T1000 (cell line): ENCODE measurements around the gene TUBE1.
"Not testable (repeated sequence)": the region's sequence is repeated elsewhere in the genome, so short reads cannot be mapped to it uniquely, and the experiment has no call there.

Source experiments
- DNase-seq: peaks from one replicate; lab custom pipeline; 2025; ENCODE audit warnings: mixed read lengths; lab: John Stamatoyannopoulos, UW

TUBE1 gene

DNA sequence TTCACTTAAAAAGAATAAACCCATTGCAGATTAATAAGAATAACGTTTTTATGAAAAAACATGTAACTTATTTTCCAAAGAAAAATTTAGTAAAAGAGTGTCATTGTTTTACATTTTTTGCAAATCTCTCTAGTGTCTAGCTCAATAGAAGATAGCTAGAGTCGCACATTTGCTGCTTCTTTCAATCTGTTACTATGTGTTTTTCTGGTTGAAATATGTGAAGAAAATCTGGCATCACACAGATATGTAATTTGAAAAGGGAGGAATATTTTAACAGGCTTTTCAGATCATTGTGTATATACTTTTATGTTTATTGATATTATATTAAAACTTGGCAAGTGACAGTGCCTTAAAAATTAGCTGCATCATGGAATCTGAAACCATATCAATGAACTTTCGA is 24.3 kb downstream of the TUBE1 start:
- DNase-seq = no peak

DNA sequence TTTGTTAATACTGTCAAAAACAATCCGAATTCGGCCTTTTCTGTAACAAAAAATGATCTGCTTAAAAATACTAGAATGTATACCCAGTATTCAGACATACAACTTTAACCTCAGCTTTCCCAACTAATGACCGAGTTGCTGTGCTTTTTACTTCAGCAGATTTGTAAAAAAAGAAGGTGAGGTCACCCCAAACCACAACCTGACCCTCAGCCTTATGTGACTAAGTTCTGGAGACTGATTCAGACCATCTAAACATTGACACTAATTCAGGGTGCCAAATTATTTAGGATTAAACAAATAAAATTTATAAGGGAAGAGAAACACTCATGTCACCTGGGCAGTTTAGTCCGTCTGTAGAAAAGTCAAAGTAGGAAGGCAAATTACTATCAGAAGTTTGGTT is 25.7 kb downstream of the TUBE1 start:
- no peak for DNase-seq

DNA sequence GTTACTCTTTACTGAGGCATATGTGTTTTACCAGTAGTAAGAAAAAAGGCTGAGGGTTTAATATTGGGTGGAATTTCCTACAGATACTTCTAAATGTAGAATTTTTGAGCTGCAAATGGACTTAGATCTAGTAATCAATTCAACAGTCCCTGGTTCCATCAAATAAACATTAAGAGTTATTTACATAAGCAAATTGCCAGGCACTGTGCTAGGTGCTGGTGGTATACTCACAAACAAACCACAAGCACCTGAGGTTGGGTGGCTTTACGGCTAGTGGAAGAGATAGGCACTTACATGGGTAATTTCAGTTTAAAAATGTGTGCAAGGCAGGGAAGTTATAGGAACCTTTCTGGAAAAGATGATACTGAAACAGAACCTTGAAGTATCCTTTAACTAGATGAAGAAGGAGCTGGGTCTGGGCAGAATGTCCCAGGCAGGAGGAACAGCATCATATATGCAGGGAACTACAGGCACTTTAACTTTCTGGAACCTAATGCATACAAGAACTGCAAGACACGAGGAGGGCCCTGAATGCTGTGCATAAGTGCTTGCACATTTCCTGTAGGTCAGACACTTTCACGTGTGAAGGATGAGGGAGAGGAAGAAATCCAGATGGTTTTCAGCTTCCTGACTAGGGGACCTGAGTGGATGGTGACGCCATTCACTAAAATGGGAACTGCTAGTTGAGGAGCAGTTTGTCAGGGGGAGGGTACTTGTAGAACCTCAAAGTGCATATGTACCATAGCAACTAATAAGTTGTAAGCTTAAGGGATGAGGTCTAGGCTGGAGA is 28.8 kb downstream of the TUBE1 start:
- DNase-seq = no peak

DNA sequence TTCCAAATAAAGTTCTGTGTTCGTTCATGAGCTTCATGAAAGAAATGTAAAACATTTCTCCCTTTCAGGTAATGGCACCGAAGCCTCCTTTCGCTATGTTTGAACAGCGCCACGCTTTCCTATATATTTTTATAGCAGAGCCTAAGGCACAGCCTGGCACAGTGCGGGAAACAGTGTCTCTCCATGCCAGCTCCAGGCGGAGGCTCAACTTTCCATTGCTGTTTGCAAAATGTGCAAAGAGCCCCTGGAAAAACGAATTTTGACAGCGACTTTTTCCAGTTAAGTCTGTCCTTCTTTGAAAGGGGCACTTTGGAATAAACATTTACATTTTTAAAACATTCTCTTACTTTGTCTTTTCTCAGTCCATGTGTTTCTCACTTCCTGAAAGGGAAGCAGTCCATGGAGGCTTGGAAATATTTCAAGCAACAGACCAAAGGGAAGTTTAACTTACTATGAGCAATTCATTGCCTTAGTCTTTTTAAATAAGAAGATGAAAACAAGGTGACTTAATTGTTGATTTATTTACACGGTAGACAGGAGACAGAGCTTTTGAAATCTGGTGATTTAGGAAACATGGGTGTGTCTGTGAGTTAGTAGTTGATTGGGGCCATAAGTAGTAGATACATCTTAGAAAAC is 32.6 kb downstream of the TUBE1 start:
- DNase-seq = no peak

DNA sequence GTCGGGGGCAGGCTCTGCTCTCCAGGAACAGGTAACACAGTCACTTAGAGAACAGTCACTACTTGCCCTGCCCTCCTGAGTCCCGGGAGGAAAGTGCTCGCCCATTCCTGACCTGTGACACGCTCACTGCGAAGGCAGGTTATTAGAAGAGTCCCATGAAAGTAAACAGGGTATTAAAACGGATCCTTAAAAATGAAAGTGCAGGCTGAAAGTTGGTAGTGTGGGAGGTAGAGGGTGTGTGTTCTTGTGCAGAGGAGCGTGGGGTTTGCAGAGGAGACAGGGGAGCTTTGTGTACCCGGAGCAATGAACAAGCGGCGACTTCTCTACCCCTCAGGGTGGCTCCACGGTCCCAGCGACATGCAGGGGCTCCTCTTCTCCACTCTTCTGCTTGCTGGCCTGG is 33.3 kb downstream of the TUBE1 start, which contains the start of gene CCN6:
Gene CCN6 (plus strand): TSS at position 104 of the 400 bp plus-strand sequence. CDS start 254 bp downstream, at position 358.
- no peak for DNase-seq

DNA sequence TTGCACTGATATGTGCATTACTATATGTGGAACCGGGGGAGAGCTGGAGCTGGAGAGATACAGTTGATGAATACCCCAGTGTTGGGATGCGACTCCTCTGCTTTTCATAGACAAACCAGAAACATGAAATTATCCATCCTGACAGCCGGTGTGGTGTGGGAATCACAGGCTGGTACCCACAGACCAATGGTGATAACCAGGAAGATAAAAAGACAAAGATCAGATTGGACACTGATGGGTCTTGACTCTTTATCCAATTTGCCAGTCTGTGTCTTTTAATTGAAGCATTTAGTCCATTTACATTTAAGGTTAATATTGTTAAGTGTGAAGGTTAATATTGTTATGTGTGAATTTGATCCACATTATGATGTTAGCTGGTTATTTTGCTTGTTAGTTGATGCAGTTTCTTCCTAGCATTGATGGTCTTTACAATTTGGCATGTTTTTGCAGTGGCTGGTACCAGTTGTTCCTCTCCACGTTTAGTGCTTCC is 36.0 kb downstream of the TUBE1 start:
- not testable (repeated sequence) for DNase-seq

DNA sequence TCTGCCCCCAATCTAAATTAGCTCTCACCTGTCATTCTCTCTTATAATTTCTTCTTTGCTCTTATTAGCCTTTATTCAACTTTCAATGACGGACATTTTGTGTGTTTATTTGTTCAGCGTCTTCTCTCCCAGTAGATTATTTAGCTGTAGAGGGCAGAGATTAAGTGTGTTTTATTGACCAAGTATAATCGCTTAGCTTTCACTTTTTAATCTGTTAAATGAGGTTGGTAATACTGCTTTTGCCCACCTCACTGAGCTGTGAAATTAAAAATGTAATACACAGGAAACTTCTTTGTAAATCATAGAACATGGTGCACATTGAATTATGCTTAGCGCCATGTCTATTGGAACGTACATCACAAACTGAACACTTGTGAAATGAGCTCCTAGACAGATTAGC is 36.9 kb downstream of the TUBE1 start:
- DNase-seq = no peak

DNA sequence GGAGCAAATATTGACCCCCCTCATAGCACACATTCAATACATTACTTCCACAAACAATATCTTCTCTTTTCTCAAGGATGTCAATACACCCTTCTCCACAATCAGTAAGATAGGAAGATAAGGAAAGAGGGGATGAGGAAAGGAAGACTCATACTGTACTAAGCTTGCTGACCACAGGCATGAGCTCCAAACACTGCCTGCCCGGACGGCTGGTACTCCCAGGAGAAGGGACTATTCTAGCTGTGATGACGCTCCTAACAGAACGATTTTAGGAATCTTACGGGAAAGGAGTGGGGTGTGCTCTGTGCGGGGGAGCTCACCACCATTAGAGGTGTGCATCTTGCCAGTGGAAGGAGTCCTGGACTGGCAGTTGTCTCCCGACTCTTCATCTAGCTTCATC is 37.3 kb downstream of the TUBE1 start:
- DNase-seq = no peak

DNA sequence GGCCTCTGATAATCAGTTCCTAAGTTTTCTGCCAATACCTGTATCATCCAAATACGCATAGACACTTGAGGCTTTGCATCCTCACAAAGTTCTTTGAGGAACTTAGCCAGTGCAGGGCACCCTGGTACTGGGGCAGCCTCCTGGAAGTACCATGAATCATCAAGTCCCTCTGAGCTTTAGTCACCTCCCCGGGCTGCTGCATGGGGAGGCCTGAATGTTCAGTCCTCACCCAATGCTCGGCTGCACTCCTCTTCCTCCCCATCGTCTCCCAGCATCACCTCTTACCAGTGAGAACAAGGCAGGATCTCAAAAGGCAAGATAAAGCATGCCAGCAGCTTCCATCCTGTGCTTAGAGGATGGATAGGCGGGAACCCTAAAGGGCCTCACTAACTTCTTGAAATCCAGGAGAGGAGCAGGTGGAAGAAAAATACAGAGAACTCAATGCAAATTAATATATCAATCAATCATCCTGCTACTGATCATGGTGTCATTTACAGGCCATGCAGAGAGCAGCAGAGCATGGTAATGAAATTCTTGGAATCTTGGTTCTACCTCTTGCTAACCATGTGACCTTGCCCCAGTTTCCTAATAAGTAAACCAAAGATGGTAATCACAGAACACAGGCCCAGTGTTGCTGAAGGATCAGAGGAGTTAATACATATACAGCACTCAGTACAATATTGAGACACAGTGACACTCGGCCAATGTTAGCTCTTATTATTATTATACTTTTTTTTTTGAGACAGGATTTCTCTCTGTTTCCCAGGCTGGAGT is 38.1 kb downstream of the TUBE1 start:
- DNase-seq = no peak

DNA sequence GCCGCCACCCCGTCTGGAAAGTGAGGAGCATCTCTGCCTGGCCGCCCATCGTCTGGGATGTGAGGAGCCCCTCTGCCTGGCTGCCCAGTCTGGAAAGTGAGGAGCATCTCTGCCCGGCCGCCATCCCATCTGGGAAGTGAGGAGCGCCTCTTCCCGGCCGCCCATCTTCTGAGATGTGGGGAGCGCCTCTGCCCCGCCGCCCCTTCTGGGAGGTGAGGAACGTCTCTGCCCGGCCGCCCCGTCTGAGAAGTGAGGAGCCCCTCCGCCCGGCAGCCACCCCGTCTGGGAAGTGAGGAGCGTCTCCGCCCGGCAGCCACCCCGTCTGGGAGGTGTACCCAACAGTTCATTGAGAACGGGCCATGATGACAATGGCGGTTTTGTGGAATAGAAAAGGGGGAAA is 39.8 kb downstream of the TUBE1 start:
- DNase-seq = not testable (repeated sequence)

DNA sequence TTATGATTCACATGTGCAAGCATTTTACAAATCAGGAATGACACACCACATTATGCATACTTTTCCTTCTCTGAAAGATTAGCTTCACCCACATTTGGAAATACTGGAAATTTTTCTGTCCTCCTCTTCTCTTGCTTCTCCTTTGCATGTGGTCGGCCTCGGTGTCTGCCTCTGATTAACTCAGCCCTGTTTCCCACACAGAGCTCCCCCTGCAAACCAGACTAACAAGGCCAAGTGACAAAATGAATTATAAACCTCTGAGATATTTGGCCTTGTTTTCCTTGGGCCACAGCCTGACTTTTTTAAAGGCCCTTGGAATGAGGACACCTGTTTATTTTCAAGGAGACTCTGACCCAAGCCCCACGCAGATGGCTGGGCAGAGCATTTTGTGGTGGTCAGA is 42.4 kb downstream of the TUBE1 start:
- no peak for DNase-seq

DNA sequence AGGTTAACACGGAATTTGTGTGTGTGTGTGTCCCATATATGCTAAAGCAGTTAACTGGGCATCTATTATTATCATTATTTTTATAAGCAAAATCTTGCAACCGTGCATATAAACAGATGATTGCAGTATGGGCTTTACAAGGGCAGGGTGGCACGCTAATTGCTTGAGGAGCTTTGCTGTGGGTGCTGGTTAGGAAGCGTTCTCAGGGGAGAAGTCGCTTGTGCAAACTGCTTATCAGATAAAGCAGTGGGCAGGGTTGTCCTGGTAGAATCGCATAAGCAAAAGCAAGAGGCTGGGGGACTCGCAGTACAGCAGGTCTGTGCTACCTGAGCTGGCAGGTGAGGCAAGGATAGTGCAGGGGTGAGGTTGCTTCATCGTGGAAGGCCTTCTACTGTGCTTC is 43.1 kb downstream of the TUBE1 start:
- no peak for DNase-seq

DNA sequence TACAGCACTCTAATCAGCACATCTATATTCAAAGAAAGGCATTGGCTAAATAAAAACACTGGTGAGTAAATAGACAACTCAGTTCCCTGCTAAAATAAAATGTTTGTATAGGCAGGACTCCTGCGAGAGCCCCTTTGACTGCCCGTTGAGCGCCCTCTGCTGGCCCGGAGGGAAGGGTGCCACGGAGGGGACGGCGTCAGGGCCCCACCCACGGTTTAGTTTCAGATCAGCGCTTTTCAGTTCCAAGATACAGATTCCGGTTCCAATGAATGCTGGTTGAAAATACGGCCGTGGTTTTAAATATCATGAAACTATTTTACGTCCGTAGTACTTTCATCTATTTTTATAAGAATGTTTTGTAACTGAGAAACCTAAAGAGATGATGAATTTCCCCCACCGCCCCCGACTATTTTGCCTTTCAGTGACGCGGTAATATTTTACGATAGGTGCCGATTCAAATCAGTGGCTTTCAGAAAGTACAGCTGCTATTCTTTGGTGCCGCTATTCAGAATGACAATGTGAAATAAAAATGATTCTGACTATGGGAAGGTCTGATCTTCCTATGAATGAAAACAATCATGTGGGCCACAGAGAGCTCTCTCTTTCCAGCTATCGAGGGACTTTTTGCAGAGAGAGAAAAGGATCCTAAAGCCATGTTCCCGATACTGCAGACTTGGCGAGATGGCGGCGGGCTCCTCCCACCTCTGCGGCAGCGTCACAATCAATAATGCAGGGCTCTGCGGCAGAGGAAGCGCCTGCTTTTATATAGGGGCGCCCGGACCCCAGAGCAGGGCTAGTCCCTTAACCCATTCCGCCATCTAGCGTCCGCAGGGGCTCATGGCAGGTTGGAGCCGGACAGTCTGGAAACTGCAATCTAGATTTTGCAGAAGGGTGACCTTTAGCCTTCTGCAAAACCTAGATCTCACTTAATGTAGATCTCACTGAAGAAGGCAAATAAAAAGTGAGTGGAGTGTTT is 44.0 kb downstream of the TUBE1 start:
- DNase-seq = peak; percentile 75

DNA sequence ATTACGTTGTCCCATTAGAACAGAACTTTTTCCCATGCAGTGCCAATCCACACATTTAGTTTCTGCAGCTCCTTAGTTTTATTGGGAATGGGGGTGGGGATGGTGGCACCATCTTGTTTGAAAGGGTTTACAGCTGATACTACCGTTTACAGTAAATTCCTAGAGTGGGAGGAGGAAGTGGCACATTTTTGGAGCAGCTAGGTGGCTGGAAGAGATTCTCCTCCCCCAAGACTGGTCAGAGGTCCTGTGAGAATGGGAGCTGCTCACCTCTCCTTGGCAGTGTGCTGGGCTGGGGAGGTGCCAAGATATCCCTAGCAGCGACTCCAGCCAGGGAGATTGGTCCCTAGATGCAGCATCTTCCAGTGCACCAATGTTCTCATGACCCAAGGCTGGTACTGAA is 45.7 kb downstream of the TUBE1 start:
- no peak for DNase-seq

DNA sequence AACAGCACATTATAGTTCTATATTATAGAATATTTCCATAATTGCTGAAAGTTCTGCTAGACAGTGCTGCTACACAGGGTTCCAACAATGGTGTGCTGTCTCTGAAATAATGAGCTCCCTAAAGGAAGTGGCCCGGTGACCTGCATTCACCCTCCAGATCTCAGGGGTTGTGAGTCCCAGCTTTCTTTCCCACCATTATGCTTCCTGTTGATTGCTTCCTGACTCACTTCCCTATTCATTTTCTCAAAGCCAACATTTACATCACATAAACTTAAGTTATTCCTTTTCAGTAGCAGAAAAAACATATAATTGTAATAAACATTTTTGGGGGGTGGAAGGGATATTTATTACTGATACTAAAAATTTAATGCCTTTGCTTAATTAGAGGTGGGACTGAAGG is 46.3 kb downstream of the TUBE1 start:
- DNase-seq = no peak

DNA sequence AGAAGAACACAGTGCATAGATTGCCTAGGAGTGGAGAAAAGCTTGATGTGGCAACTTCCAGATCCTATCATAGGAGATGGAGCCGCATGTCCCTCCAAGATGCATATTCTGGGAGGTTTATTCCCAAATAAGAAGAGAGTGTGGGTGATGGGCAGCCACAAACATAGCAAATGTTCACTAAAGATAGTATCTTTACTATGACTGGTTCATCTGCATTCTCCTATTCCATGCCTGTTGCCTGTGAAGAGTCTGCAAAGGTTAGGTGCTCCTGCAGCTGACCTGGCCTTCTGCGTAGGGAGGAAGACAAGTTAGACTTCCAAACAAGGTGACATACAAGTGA is 47.9 kb downstream of the TUBE1 start:
- DNase-seq = no peak

DNA sequence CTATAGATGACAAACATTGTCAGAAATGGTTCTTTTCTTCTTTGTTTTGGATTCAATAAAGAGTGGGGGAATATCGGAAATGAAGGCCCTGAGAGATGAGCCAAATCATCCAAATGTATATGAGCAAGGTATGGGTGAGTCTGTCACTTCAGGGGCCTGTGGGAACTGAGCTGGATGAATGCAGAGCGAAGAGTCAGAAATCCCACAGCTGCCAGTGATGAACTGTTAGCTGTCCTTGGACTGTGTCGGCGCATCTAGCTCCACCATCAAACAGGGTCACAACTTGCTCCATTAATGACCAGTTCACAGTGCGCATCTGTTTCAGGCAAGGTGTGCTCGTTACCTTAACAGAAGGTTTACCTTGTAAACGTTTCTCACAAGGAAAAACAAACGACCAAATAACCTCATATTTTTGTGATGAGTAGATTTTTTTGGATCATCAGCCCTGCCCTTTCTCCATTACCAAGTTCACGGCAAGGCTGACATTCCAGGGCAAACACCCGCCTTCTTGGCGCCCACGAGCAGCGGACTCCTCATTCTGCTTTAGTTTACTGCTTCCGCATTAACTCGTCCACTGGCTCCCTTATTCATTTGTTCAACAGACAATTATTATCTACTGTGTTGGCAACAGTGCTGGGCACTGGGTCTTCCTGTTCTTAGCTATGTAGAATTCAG is 48.4 kb downstream of the TUBE1 start:
- DNase-seq = no peak

DNA sequence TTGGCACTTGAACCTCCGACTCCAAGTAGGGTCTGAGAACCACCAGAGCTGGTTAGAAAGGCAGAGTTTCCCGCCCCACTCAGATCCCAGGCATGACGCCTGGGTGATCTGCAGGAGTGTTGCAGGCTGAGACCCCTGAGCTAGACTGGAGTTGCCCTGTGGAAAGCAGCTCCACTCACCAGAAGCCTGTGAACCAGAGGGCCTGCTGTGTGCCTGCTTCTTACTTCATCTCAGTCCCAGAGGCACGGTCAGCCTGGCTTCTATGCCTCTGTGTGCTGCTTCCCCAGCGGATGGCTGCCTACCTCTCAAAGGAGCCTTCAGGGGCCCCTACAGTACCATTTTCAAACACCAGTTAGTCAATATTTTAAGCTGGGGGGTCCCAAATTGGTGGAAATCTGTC is 49.0 kb downstream of the TUBE1 start:
- no peak for DNase-seq

DNA sequence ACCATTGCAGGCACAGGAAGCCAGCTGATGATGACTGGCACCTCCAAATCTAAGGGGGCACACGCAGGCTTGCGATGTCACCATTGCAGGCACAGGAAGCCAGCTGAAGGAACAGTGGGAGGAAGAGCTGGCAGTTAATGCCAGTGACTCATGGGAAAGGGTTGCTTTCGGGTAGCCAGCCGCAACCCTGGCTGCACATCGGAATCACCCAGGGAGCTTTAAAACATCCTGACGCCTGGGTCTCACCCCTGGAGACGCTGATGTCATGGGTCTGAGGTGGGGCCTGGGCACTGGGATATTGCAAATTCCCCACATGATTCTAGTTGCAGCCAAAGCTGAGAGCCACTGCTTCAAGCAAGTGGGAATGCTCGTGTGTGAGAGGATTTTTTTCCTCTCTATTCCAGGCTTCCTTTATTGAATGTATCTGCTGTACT is 49.5 kb downstream of the TUBE1 start:
- peak; percentile 79 for DNase-seq

DNA sequence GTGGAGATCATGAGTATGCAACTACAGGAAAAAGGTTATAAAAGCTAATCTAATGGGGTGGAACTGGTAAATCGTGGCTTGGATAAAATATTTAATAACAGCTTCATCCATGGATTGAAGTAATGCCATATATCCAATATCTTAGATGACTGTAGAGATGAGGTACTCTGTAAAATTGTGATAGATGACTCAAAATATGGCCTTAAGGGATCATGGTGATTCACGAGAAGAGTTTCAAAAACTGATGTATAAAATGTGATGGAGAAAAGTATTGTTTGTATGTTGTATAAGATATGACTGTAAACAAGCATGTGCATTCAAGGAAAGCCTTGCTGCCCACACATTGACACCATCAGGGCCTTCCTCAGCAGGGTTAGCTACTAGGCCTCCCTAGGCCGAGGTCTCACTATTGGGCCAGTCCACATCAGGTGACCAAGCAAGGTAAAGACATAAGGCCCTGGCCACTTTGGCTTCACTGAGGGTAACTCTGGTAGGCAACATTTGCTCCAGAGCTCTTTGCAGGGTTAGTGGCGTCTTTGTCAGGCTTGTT is 51.1 kb downstream of the TUBE1 start:
- DNase-seq = no peak

DNA sequence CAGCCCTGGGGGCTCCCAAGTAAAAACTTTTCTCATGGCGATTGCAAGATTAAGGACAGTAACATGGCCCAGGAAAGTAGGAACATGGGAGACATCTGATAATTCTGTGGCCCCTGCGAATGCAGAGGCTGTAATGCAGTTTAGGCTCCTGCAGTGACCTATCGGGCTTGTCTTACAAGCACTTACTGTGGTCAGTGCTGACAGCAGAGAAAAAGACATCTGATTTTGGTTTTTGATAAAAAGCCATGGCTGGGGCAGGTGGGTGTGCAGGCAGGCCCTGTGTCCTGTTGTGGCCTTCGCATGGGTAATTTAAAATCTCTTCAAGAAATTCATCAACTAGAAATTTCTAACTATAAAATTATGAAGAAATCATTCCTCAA is 52.7 kb downstream of the TUBE1 start:
- no peak for DNase-seq
